K562 (cell line): Measurements from ENCODE around the gene C16orf92. TPM values are rescaled to one million over a fixed set of nuclear protein-coding genes. Genes with fewer than 3 reads are reported as not detected.

Experiments
- CHD7 ChIP-seq: fragments of 200-600 bp; sonication (generic); IDR thresholded peaks from one replicate; pipeline ENCODE4 v1.6.1; 2012; ENCODE audit warnings: mild to moderate bottlenecking, low read depth, low read length, inconsistent platforms
- EP400 ChIP-seq: fragments of 450-650 bp; IDR thresholded peaks from 2 replicates; pipeline ENCODE4 v1.6.1; 2017; ENCODE audit warnings: antibody characterized with exemption, mild to moderate bottlenecking, moderate library complexity
- ETV5 ChIP-seq: sonication (generic); formaldehyde crosslinking; IDR thresholded peaks from 2 replicates; pipeline ENCODE4 v1.4.0; 2020; ENCODE audit warnings: low read depth, mild to moderate bottlenecking, missing genetic modification reagents
- HDAC3 ChIP-seq: fragments of 450-650 bp; IDR thresholded peaks from 2 replicates; pipeline ENCODE4 v1.6.1; 2018; ENCODE audit warnings: borderline replicate concordance, mild to moderate bottlenecking, moderate library complexity; ENCODE audit not compliant: partially characterized antibody
- HDAC6 ChIP-seq: IDR thresholded peaks from 2 replicates; pipeline ENCODE4 v1.6.1; 2012; ENCODE audit warnings: low read depth, mild to moderate bottlenecking, control low read depth, inconsistent platforms, low read length, moderate library complexity
- KLF6 ChIP-seq: fragments of 250-450 bp; sonication (Bioruptor Pico); IDR thresholded peaks from 2 replicates; pipeline ENCODE4 v1.4.0; 2020; ENCODE audit warnings: mild to moderate bottlenecking, moderate library complexity, borderline replicate concordance
- MXD1 ChIP-seq: fragments of 250-450 bp; sonication (Bioruptor Pico); IDR thresholded peaks from 2 replicates; pipeline ENCODE4 v1.8.0; 2021; ENCODE audit warnings: borderline replicate concordance, mild to moderate bottlenecking, moderate library complexity; ENCODE audit not compliant: poor library complexity, severe bottlenecking
- NBN ChIP-seq: fragments of 450-650 bp; IDR thresholded peaks from 2 replicates; pipeline ENCODE4 v1.6.1; 2016; ENCODE audit warnings: low read depth, mild to moderate bottlenecking
- NCOA1 ChIP-seq: fragments of 450-650 bp; IDR thresholded peaks from 2 replicates; pipeline ENCODE4 v1.6.1; 2016; ENCODE audit warnings: low read depth
- NFXL1 ChIP-seq: fragments of 450-650 bp; formaldehyde crosslinking; IDR thresholded peaks from 2 replicates; pipeline ENCODE4 v1.4.0; 2021; ENCODE audit warnings: mild to moderate bottlenecking
- POLR2A ChIP-seq: fragments of 450-650 bp; conservative IDR thresholded peaks from 2 replicates; pipeline ENCODE4 v1.6.1; 2016
- POLR2B ChIP-seq: fragments of 450-650 bp; IDR thresholded peaks from 2 replicates; pipeline ENCODE4 v1.6.1; 2018; ENCODE audit warnings: low read depth; ENCODE audit not compliant: partially characterized antibody
- SMAD3 ChIP-seq: fragments of 450-650 bp; formaldehyde crosslinking; conservative IDR thresholded peaks from 2 replicates; pipeline ENCODE4 v1.4.0; 2020; ENCODE audit warnings: mild to moderate bottlenecking
- SPI1 ChIP-seq: IDR thresholded peaks from 2 replicates; pipeline ENCODE4 v1.6.1; 2011; ENCODE audit warnings: low read depth, low read length, control low read depth, borderline replicate concordance
- XRCC3 ChIP-seq: fragments of 450-650 bp; IDR thresholded peaks from 2 replicates; pipeline ENCODE4 v1.6.1; 2017; ENCODE audit warnings: mild to moderate bottlenecking, moderate library complexity
- ZBTB12 ChIP-seq: fragments of 250-450 bp; sonication (Bioruptor Pico); IDR thresholded peaks from 2 replicates; pipeline ENCODE4 v1.4.0; 2020
- ZNF217 ChIP-seq: sonication (generic); formaldehyde crosslinking; IDR thresholded peaks from 2 replicates; pipeline ENCODE4 v1.8.0; 2022; ENCODE audit warnings: mild to moderate bottlenecking, missing genetic modification reagents
- polyA plus RNA-seq, 8 experiments: library from polyadenylated mRNA; depleted of rRNA in 4 of 8; stranded (reverse) in 5 of 8; unstranded in 3 of 8; fragments of >200 nt; fragmentation: Nextera tagmentation in 2 of 8; fragmentation: Illumina TruSeq in 1 of 8; extraction: Ambion mirVana in 2 of 8; extraction: Trizol in 1 of 8; gene quantifications; 2 replicates each; pipeline versions ENCODE4 v1.2.1 to v1.2.3, GENCODE V29; 2011 to 2014; ENCODE audit warnings: inconsistent platforms in 1 of 8, missing spikeins in 1 of 8
- total RNA-seq, 7 experiments: library from RNA; depleted of rRNA in 6 of 7; stranded (reverse); fragments of >200 nt in 6 of 7; fragmentation: Illumina TruSeq in 2 of 7; extraction: Trizol in 2 of 7; gene quantifications; 2 replicates each; pipeline versions ENCODE4 v1.2.1 to v1.2.3, GENCODE V29; 2011 to 2021; ENCODE audit warnings: low replicate concordance in 1 of 7

C16orf92 gene
- total and polyA plus RNA-seq, 9 of the 15 experiments (the other 6 are each of a cell fraction or from before 2014, with no cell fraction given): not detected

DNA sequence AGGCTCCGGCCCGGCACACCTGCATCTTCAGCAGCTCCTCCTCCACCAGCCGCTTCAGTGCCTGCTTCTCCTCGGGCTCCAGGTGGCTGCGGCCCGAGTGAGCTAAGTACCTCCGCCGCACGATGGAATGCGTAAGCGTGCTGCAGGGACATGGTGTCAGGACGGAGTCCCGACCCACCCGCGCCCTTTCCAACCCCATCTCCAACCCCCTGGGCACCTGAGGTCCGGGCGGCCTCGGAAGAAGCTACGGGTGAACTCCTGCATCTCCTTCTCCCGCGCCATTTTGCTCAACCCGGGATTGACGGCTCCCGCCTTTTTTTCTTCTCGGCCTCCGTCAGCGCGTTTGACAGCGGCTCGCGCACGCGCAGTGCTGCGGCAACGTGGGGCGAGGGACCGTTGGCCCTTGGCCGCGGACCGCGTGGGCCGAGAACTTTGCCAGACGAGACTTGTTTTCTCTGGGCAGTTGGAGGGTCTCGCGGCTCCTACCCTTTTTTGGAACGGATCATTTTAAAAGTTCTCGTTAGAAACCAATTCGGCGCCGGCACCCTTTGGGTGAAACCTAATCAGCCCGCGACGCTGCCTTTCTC lies 27.6 kb upstream of the C16orf92 start, which contains the start of gene HIRIP3 (continued):
- TF ChIP-seq CHD7: no peak
- TF ChIP-seq KLF6: no peak
- no peak for TF ChIP-seq ZNF217 (CRISPR knock-in tag)
- peak; percentile 47 for TF ChIP-seq POLR2B
- TF ChIP-seq NCOA1: no peak
- 0 out of 2 replicates have a peak, but pooled peaks have one; percentile 2 for TF ChIP-seq ETV5 (CRISPR knock-in tag)
- no peak for TF ChIP-seq HDAC6
- peak; percentile 84 for TF ChIP-seq MXD1
- TF ChIP-seq XRCC3: no peak
- no peak for TF ChIP-seq ZBTB12 (CRISPR knock-in tag)
- peak; percentile 16; the same call in 1 of the 2 replicates for TF ChIP-seq NBN
- TF ChIP-seq POLR2A: no peak
- no peak for TF ChIP-seq SMAD3
- TF ChIP-seq HDAC3: no peak
- TF ChIP-seq SPI1: no peak
- TF ChIP-seq EP400: peak; percentile 97
- no peak for TF ChIP-seq NFXL1
